Vagina (tissue), 2 donors: ENCODE data around the gene BET1L. TPM values are rescaled to one million over a fixed set of nuclear protein-coding genes. Genes with fewer than 3 reads are reported as not detected.
A peak's percentile ranks its signal among the peaks of the same experiment; 100 is the strongest.

Experiments used
- DNase-seq, 2 donors: peaks; one replicate each; pipeline ENCODE4 v3.0.0-alpha.2; 2017; ENCODE audit errors: extremely low spot score in 2 of 2
- H3K27ac ChIP-seq: fragments of 200-600 bp; sonication (generic); one replicate; pipeline ENCODE4 v1.5.1; 2019
- H3K27me3 ChIP-seq: fragments of 200-600 bp; sonication (generic); one replicate; pipeline ENCODE4 v1.5.1; 2019
- H3K36me3 ChIP-seq, 2 donors: fragments of 200-600 bp; sonication (generic); one replicate each; pipeline ENCODE4 v1.5.1; 2017 to 2019
- H3K4me1 ChIP-seq: fragments of 200-600 bp; sonication (generic); one replicate; pipeline ENCODE4 v1.5.1; 2019
- H3K4me3 ChIP-seq, 2 donors: fragments of 200-600 bp; sonication (generic); 1 replicate in 1 of 2; 2 replicates in 1 of 2; pipeline ENCODE4 v1.5.1; 2016 to 2019
- H3K9me3 ChIP-seq: fragments of 200-600 bp; sonication (generic); one replicate; pipeline ENCODE4 v1.5.1; 2019
- POLR2A ChIP-seq, 2 donors: fragments of 450-650 bp; IDR thresholded peaks; one replicate each; pipeline ENCODE4 v1.6.1; 2017; ENCODE audit warnings: antibody characterized with exemption in 2 of 2, mild to moderate bottlenecking in 2 of 2, moderate library complexity in 2 of 2
- POLR2AphosphoS5 ChIP-seq, 2 donors: sonication (generic); formaldehyde crosslinking; IDR thresholded peaks; one replicate each; pipeline ENCODE4 v1.9.0; 2017; ENCODE audit warnings: antibody characterized with exemption in 2 of 2, mild to moderate bottlenecking in 2 of 2, low read depth in 1 of 2; ENCODE audit not compliant: insufficient read depth in 1 of 2
- intact Hi-C: fragments of 100-400 bp; cut with DNase I; formaldehyde crosslinking; loops from one replicate; pipeline ENCODE4 v1.15.1; 2023
- total RNA-seq: library from RNA; depleted of rRNA; stranded (reverse); fragments of >200 nt; gene quantifications from one replicate; pipeline ENCODE4 v1.2.3, GENCODE V29; 2016
- TF ChIP-seq, protein P1 (sequence below), 3 experiments: fragments of 450-650 bp in 2 of 3; fragments of 200-600 bp in 1 of 3; sonication (generic) in 1 of 3; IDR thresholded peaks; one replicate each; pipeline ENCODE4 v1.5.1; 2017 to 2019; ENCODE audit warnings: antibody characterized with exemption in 3 of 3, mild to moderate bottlenecking in 2 of 3, moderate library complexity in 2 of 3

BET1L gene
- total RNA-seq, 1 donor from 2014 or later: 26.5 TPM

DNA sequence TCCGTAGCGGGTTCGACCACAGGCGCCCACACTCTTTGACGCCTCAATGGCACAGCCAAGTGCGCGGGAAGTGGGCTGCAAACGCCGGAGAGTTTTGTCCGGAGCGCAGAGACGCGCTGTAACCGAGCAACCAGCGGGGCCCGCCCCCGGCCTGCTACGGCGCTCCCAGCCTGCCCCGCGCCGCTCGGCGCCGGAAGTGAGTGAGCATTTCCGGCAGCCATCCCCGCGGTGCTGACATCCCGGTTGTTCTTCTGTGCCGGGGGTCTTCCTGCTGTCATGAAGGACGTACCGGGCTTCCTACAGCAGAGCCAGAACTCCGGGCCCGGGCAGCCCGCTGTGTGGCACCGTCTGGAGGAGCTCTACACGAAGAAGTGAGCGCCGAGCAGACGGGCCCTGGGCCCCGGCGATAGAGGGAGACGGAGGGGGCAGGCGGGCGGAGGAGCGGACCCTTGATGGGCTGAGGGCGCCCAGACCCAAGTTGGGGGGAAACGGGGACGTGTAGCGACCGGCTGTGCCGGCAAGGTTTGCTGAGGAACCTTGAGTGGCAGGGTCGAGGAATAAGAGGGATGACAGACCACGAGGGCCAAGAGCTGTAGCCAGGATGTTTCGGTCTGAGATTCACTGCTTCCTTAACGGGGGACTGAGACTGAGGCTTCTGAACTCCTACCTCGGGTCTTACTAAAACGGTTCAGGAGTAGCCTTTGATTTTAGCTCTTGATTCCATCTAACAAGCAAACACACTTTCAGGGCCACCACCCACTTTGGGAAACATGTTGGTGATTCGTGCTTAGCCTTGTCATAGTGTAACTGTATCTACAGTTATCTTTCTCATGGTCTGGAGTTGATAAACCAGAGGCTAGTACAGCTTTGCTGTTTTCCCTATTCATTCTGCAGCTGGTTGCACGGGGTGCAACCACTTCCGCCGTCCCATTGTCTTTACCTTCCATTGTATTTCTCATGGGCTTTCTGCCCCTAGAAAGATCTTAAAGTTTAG, 29.9 kb upstream of the BET1L start, which contains the start of gene PSMD13:
PSMD13 (plus strand) TSS at position 203 of the 994 bp plus-strand sequence; CDS start at position 277, 74 bp downstream.
- Histone ChIP-seq H3K4me1 (peaks cover 25% of the 10 kb centered on the region), H3K27ac (peak within 1 kb of the TSS; percentile 90), H3K4me3 (peak within 1 kb of the TSS; percentile 60 to 92), H3K36me3 (peaks cover 0 to 13% of the 10 kb centered on the region in 2 donors), H3K27me3 (no peaks in the 10 kb centered on the region), H3K9me3 (no peaks in the 10 kb centered on the region)
- no peak for DNase-seq
- intact Hi-C loops: no loop called here
- TF ChIP-seq, protein P1, sequence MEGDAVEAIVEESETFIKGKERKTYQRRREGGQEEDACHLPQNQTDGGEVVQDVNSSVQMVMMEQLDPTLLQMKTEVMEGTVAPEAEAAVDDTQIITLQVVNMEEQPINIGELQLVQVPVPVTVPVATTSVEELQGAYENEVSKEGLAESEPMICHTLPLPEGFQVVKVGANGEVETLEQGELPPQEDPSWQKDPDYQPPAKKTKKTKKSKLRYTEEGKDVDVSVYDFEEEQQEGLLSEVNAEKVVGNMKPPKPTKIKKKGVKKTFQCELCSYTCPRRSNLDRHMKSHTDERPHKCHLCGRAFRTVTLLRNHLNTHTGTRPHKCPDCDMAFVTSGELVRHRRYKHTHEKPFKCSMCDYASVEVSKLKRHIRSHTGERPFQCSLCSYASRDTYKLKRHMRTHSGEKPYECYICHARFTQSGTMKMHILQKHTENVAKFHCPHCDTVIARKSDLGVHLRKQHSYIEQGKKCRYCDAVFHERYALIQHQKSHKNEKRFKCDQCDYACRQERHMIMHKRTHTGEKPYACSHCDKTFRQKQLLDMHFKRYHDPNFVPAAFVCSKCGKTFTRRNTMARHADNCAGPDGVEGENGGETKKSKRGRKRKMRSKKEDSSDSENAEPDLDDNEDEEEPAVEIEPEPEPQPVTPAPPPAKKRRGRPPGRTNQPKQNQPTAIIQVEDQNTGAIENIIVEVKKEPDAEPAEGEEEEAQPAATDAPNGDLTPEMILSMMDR (IDR thresholded peaks at IDR 0.05): no peak
- TF ChIP-seq POLR2AphosphoS5 (IDR thresholded peaks at IDR 0.05; ENCODE audit: insufficient read depth in 1 of 2, low read depth in 1 of 2) (peak; percentile 89 to 90), POLR2A (IDR thresholded peaks at IDR 0.05) (peak in 1 of 2 donors; percentile 39)

DNA sequence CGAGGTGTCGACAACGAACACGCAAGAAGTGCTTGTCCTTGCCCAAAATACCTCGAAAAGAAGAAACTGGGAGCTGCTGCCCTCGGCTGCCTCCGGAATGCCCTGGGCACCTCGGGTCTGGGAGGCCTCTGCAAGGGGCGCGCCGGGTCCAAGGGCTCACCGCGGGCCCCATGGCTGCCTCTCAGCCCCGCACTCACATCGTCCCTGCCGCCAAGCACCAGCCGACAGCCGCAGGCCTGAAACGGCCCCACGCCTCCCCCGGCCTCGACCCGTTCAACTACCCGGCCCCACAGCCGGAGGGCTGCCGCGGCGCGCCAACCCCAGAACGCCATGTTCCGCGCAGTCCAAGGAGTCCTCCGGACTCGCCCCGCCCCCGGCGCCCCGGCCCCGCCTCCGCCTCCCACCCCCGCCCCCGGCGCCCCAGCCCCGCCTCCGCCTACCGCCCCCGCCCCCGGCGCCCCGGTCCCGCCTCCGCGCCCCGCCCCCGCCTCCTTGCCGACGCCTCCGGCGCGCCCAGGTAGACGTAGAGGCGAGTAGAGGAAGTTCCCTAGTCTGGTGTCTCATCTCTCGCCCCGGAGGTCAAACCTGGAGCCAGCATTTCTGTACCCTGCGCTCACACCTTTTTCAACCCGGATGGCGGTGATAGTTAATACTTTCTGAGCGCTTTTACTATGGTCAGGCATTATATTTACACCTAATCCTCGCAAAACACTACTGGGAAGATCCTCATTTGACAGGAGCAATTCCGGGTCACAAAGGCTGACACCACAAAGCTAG, 29.0 kb upstream of the BET1L start, which contains the start of gene SIRT3:
SIRT3 (minus strand) TSS at position 346 of the 777 bp plus-strand sequence; CDS start at position 332, 14 bp downstream.
- no peaks in the 10 kb centered on the region for H3K9me3 ChIP-seq
- intact Hi-C loops: no loop called here
- no peak for TF ChIP-seq POLR2AphosphoS5 (IDR thresholded peaks at IDR 0.05; ENCODE audit: insufficient read depth in 1 of 2, low read depth in 1 of 2)
- TF ChIP-seq, protein P1 (IDR thresholded peaks at IDR 0.05): peak in 1 of 3 experiments; percentile 42
- peak in 1 of 2 donors; percentile 29 for TF ChIP-seq POLR2A (IDR thresholded peaks at IDR 0.05)
- no peak for DNase-seq
- peak within 1 kb of the TSS; percentile 60 to 92 for H3K4me3 ChIP-seq
- peak within 1 kb of the TSS; percentile 90 for H3K27ac ChIP-seq
- H3K27me3 ChIP-seq: no peaks in the 10 kb centered on the region
- peaks cover 25% of the 10 kb centered on the region for H3K4me1 ChIP-seq
- H3K36me3 ChIP-seq: peaks cover 0 to 11% of the 10 kb centered on the region in 2 donors

DNA sequence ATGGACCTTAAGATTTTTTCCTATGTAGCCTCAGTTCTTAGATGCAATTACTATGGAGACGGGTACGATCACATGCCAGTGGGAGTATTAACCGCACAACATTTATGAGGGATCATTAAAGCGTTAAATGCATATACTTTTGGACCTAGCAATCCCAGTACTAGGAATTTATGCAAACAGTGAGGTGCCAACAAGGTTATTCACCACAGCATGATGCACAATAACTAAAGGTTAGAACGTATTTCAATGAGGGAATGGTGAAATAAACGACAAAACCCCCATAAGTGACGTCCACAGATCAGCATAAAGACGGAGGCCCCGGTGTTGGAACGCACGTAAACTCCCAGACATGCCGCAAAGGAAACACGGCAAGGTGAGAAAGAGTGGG, 28.4 kb upstream of the BET1L start:
- peak overlapping the region; percentile 90 for H3K27ac ChIP-seq
- peaks cover 25% of the 10 kb centered on the region for H3K4me1 ChIP-seq
- intact Hi-C loops: no loop called here
- H3K36me3 ChIP-seq: peaks cover 0 to 6% of the 10 kb centered on the region in 2 donors
- H3K9me3 ChIP-seq: no peaks in the 10 kb centered on the region
- H3K27me3 ChIP-seq: no peaks in the 10 kb centered on the region
- no peak for DNase-seq
- peak overlapping the region; percentile 60 to 92 for H3K4me3 ChIP-seq
- TF ChIP-seq POLR2AphosphoS5 (IDR thresholded peaks at IDR 0.05; ENCODE audit: insufficient read depth in 1 of 2, low read depth in 1 of 2) (no peak), POLR2A (IDR thresholded peaks at IDR 0.05) (no peak)
- TF ChIP-seq, protein P1 (IDR thresholded peaks at IDR 0.05): no peak

DNA sequence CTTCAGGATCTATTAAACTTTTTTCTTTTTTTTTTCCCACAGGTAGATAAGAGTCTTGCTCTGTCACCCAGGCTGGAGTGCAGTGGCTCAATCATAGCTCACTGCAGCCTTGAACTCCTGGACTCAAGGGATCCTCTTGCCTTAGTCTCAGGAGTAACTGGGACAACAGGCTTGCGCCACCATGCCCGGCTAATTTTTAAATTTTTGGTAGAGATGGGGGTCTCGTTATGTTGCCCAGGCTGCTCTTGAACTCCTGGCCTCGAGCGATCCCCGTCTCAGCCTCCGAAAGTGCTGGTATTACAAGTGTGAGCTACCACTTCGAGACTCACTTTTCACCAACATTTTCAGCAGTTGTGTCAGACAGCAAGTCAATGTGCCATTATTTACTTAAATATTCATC, 28.0 kb upstream of the BET1L start:
- intact Hi-C loops: no loop called here
- H3K27ac ChIP-seq: peak overlapping the region; percentile 90
- no peak for DNase-seq

More for the DNA sequence above, 28.0 kb upstream of the BET1L start:
- no peaks in the 10 kb centered on the region for H3K9me3 ChIP-seq
- H3K4me1 ChIP-seq: peaks cover 25% of the 10 kb centered on the region
- no peaks in the 10 kb centered on the region for H3K27me3 ChIP-seq
- peak overlapping the region; percentile 60 to 92 for H3K4me3 ChIP-seq
- no peak for TF ChIP-seq POLR2AphosphoS5 (IDR thresholded peaks at IDR 0.05; ENCODE audit: insufficient read depth in 1 of 2, low read depth in 1 of 2)
- TF ChIP-seq, protein P1 (IDR thresholded peaks at IDR 0.05): no peak
- TF ChIP-seq POLR2A (IDR thresholded peaks at IDR 0.05): no peak
- peaks cover 0 to 6% of the 10 kb centered on the region in 2 donors for H3K36me3 ChIP-seq
